NCI-H510A (cell line): ENCODE measurements around the gene CILP2.

Experiments
- DNase-seq: peaks from one replicate; lab custom pipeline; 2025; lab: John Stamatoyannopoulos, UW

CILP2 gene

DNA sequence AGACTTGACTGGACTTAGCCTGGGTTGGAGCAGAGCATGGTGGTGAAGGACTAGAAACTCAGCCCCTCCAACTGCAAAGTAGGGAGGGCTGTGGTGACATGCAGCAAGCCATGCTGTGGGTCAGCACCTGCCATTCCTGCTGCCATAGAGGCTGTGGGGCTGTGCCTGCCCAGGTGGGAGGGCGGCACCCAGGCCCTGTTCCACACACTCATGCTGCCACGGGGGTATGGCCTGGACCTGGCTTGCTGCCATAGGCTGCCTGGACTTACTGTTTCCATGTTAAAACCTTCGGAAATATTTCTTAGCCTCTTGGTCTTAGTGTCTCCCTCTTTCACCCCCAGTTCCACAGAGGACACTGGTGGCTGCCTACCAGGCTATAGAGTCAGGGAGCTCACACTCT is 29.3 kb downstream of the CILP2 start:
- DNase-seq = no peak

DNA sequence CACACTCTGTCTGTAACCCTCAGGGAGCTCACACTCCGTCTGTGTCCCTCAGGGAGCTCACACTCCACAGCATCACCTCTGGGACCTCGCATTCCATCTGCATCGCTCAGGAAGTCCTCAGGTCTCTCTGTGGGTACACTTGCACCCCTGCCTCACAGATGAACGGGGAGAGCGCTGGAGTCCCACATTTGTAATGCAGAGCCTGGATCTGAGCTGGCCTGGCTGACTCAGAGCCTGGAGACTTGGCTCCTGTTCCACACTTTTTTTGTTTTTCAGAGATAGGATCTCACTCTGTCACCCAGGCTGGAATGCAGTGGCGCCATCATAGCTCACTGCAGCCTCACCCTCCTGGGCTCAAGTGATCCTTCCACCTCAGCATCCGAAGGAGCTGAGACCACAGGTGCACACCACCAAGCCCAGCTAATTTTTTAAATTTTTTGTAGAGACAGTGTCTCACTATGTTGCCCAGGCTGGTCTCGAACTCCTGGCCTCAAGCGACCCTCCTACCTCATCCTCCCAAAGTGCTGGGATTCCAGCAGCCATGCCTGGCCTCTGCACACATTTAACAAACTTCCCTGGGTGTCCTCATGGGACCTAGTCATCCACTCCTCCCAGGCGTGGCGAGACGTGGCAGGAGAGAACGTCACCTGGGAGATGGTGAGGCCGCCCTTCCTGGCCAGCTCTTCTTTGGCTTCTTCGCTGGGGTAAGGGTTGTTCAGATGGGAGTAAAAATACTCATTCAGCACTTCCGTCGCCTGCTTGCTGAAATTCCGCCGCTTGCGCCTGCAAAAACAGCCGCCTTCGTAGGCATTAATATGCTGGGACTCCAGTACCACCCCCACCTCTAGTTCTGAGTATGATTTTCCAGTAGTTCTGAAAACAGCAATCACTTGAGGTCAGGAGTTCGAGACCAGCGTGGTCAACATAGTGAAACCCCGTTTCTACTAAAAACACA is 31.0 kb downstream of the CILP2 start:
- DNase-seq = no peak

DNA sequence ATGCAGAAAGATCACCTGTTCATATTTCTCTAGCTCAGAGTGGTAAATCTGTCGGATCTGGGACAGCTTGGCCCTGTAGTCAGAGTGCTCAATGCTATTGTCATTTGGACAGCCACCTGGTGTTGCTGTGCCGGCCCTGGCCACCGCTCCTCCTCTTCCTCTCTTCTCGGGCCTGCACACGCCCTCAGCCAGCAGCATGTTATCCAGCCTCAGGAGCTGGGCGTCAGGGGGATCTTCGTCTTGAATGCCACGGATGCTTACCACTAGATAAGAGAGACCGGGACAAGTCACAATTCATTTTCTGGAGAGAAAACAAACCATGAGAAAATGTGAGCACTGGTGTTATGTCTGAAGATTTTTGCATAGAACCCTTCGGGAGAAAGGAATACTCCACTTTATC is 32.5 kb downstream of the CILP2 start:
- DNase-seq = no peak

DNA sequence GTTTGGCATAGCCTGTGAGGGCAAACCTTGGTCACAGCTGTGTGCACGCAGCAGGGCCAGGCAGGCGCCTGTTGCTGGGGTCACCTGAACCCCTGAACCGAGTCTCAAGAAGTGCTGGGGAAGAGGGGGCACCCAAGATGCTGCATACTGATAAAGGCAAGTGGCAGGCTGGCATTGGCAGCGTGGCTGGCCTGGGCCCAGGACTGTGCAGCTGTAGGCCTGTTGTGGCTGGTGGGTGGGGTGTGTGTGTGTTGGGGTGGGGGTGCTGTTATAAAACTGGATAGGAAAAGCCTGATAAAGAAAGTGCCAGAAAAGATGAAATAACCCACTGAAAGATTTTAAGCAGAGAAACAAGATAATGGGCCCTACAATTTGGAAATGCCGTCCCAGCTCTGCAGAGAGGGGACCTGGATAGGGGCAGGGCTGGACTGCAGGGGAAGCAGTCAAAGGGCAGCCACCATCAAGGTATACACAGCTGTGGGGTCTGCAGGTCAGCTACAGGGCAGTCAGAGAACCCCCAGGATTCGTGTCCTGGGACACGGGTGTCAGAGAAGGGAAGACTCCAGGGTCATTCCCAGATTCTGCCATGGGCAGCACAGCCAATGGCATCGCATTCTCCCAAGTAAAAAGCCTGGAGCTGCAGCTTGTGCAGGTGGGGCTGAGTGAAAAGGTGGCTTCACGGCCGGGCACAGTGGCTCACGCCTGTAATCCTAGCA is 33.2 kb downstream of the CILP2 start:
- DNase-seq = no peak

DNA sequence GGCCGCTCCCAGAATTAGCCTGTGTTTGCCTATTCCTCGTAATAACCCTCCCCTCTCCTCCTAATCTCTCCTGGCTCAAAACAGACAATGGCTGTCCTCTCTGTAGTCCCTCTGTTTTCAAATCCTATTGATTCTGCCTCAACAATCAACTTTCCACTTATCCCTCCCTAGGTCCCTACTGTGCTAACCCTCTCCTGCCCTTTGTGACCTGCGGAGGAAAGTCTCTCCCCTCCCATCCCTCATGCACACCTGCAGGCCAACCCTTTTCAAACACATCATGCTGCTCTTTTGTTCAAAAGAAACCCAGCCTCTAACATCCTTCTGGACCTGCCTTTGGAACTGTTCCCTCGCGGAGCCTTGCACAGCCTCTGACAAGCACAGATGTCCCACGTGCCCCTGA is 37.3 kb downstream of the CILP2 start:
- no peak for DNase-seq

DNA sequence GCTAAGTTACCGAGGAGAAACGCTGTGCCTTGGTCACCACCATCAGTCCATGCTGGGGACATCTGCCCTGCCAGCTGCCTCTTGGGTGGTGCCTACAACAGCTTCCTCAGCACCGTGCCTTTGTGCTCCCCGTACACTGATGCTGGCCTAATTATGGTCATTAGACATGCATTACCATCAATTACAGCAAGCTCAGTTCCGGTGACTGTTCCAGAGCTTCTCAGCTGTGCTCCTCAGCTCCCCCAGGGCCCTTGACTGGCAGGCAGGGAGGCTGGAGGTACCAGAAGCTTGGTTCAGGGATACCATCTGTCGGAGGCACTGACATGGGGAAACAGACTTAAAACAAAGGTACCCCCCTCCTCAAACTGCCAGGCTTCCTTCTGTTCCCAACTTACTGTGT is 40.2 kb downstream of the CILP2 start:
- no peak for DNase-seq

DNA sequence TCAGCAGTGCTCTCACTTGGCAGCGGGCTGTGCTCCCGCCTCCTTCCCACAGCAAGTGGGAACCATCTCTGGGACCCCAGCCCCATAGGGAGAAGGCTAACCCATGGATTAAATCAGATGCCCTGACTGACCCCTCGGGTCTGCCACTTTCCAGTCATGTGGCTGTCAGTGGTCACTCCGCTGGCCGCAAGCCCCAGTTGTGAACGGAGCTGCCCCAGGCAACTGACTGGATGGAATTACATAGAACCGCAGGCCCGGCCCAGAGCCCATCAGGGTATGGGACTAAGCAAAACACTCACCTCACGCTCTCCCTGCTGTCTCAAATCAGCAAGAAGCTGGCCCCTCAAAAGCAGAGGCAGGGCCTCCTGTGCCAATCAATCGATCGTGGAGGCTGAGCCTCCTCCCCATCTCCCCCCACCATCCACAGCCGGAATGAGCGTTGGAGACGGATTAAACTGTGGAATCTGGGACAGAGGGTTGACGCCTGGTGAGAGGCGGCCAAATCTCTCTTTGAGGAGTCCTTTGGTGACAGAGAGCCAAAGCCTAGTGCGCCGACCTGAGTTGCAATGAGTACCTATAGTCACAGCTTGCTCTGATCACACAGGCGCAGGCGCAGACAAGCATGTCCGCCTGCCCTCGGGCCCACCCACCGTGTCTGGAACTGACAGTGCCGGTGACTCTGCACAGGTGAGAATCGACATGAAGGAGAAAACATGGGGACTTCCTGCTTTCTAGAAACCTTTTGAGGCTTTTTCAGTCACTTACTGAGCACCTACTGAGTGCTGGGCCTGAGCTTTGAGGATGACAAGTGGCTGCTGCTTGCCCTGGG is 41.7 kb downstream of the CILP2 start:
- DNase-seq = no peak

DNA sequence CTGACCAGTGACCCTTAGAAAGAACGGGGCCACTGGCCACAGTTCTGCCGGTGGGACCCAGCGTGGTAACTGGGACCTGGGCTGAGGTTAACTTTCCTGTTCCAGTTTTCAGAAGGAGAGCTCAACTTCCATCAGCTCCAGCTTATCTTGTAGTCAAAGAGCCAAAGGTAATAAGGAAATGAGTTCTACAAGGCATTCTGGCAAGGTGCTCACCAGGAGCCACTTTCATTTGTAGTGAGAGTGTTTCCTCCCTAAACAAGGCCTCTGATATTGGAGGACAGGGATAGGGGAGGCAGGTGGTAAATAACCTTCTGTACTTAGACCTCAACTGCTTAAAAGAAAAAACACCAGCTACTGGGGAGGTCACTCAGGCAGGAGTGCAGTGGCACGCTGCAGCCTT is 42.4 kb downstream of the CILP2 start:
- no peak for DNase-seq

DNA sequence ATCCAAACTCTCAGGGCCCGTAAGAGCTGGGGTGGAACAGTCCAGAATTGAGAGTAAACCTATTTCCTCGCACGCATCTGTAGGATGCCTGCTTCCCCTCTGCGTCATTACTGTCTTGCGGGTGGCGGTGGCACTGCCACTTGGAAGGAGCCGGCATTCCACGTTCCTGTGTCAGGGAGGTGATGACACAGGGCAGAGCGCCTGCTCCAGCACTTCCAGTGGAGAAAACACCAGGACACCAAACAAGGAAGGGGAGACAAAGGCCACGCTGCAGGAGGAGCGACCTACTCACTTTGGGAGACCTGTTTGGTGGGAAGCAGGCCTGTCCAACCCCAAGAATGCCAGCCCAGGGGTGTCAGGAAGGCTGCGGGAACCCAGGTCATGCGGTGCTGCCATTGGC is 43.3 kb downstream of the CILP2 start:
- DNase-seq = no peak

DNA sequence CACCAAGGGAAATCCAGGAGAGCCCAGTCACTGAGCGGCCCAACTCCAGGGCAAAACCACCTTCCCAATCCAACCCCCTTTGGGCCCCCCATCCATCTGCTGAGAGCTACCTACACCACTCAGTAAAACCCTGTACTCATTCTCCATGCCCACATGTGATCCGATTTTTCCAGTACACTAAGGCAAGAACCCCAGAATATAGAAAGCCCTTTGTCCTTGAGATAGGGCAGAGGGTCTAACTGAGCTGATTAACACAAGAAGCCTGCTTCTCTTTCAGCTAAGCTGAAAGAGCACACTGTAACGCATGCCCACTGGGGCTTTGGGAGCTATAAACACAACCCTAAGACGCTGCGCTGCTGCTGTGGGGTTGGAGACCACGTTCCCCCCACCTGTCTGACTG is 44.4 kb downstream of the CILP2 start:
- DNase-seq = no peak

DNA sequence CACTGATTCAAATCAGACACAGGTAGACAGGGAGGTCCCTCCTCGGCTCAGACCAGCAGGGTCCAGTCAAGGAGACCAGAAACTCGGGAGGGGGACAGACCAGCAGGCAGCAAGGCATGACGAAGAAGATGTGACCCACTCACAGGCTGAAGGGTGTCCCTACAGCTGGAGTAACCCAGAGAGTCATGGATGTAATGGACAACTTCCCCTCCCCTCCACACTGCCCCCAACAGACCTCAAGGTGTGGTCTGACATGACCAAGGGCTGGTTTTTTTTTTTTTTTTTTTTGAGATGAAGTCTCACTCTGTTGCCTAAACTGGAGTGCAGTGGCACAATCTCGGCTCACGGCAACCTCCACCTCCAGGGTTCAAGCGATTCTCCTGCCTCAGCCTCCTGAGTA is 46.3 kb downstream of the CILP2 start:
- DNase-seq = no peak

DNA sequence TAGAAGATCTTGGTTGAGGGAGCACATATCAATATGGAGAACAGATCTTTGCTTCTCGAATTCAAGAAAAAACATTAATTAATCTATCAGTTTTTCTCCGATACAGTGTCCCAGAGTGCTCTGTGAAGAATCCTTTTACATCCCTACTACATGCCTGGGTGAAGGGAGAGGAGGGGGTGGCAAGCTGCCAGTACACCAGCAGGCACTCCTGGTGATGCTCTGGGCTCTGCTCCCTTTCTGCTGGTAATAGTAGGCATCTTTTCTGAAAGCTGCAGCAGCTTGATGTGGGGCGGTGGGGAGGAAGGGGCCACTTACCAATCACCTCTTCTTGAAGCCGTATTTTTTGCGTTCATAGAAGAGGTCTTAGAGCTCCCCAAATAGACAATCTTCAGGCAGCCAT is 49.7 kb downstream of the CILP2 start:
- DNase-seq = no peak

DNA sequence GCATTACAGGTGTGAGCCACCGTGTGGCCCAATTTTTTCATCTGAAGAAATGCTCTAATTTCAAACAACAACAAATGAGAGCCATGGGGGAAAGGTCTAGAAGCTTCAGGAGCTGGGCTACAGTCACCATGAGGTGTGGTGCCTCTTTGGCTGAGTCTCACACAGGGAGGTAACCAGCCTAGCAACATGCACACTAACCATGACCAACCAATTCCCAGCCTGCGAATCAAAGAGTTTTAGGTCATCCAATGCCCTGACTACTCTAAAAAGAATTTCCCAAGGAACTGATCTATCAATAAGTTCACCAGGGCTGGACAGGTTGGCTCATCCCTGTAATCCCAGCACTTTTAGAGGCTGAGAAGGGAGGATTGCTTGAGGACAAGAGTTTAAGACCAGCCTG is 50.5 kb downstream of the CILP2 start:
- no peak for DNase-seq

DNA sequence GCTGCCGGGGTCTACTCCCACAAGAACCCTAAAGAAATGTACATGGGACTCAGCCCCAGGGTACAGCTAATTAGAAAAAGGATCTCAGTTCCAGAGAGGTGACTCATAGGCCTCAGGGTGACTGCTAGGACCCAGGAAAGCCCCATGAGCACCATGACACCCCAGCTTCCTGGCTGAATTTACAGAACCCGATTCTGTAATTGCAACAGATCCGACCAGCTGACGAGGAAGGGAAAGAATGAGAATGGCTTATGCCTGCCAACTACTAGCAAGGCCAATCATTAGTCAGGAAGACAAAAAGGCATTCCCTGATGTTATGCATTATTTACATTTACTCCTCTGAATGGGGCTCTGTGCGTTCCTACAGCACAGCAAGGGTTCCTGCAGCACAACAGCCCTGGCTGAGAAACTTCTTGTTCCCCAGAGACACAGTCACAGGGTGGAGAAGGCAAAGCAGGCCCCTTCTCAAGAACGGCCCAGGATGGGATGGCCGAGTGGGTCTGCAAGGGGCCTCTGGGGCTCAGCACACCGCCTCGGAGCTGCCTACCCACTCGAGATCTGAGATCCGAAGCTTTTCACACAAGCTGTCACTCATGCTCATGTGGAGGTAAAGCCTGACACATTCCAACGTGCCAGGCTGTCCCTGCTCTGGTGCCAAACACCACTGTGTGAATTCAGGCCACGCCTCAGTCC is 53.2 kb downstream of the CILP2 start:
- DNase-seq = no peak

DNA sequence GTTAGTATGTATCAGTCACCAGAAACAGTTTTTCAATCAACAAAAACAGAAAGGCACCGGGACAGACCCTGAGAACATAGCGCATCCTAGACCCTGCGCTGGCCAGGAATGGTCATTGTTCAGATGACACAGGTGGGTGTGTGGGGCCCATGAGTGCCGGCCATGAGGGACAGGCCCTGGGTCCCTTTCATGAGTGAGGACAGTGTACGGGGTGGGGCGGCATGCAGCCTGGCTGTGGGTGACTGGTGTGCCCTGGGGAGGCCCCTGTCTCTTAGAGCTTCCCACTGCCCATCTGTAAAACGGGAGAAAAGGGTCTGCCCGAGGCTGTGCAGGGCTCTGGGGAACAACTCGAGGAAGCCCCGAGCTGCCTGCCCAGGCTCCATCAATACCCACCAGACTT is 54.6 kb downstream of the CILP2 start:
- no peak for DNase-seq

DNA sequence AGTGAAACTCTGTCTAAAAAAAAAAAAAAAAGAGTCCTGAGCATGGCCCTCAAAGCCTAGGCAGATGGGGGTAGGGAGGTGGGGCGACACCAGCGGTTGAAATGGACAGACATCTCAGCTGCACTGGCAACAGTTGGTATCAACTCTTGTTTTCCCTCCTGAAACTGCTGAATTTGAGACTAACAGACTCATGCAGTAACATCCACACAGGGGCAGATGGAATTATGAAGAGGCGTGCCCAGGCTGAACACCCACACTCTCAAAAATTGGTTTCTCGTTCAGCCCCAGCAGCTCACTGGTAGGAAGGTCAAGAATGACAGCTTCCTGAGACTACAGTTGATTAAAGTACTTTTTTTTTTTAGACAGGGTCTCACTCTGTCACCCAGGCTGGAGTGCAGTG is 56.3 kb downstream of the CILP2 start:
- DNase-seq = no peak

DNA sequence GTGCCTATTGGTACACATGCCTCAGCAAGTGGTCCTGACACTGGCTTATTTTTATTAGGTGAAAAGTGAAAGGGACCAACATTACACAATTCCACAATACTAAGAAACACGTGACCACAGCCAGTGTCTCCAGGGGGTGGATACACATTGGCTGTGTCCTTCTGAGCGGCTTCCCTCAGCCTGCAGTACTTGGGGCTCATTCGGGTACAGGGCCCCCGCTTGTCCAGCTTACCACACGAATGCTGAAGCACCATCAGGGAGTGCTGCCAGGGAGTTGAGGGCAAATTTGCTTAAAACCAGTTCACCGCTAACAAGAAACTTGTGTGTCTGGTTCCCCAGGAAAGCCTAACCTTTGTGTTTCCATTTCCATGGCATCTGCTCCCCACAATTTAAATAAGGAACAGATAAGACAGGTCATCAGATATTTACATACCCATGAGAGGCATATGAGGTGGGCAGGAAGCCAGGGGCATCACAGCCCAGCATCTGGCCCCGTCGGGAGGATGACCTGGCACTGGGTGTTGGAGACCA is 57.2 kb downstream of the CILP2 start:
- DNase-seq = no peak
